GM21529 (cell line): ENCODE results near the gene ZMYM5.
"Not testable (repeated sequence)": the region's sequence is repeated elsewhere in the genome, so short reads cannot be mapped to it uniquely, and the experiment has no call there.

Source experiments
- ATAC-seq: cut with Tn5 transposase; IDR thresholded peaks from one replicate; pipeline ENCODE4 v1.9.1; 2021; ENCODE audit not compliant: unreplicated experiment

ZMYM5 gene

DNA sequence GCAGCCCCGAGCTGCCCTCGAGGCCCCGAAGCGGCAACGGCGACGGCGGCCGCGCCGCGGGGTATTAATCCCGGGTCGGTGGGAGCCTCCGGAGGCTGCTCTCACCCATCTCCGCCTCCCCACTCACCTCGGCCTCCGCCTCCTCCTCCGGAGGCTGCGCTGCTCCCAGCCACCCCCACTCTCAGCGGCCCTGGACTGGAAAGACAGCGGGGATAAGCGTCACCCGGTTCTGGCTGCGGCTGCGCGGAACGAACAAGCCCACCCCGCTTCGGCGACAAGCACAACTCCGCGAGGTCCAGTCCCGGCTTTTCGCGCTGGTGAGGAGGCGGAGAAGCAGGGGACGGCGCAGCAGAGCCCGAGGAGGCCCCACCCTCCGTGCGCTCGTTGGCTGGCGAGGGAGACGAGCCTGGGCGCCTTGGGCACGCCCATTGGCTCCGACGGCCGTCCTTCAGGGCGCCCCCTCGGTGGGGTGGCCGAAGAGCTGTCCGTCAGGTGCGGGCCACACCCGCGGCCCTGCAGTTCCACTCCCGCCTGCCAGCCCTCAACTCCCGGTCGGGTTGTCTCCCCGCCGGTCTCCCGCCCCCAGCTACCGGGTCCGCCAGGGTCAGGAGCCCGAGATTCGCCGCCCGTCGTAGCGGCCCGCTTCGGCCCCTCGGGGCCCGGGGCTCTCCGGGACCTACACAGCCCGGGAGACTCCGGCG, at the start of gene ZMYM5:
Gene ZMYM5, minus strand, starts transcription at position 327 of the 701 bp plus-strand sequence. CDS start 11,469 bp downstream, outside the sequence.
- peak; percentile 83 for ATAC-seq

DNA sequence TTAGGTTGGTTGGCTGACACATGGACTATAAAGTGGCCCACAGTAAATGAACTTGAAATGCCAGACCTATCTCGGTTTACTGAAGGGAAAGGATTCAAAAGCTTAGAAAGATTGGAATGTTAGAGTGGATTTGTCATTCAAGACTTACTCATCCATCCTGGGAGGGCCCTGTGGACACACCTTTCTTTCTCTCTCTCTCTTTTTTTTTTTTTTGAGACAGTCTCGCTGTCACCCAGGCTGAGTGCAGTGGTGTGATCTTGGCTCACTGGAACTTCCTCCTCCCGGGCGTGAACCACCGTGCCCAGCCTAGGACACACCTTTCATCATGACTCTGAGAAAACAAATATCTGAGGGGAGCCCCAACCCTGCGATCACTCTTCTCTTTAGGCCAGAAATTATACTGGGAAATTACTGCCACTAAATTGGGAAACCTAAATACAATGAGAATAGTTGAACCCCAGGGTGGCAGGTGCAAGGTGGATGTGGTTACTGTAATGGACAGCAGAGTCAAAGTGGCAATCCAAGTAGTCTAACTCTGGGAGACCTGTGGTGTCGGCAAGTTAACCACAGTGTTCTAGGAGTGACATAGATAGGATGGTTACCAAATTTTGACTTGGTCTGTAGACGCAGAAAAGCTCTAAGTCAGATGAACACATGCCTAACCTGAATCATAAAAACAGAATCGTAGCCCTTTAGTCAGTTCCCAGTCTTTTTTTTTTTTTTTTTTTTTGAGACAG, 47.1 kb upstream of the ZMYM5 start:
- no peak for ATAC-seq

DNA sequence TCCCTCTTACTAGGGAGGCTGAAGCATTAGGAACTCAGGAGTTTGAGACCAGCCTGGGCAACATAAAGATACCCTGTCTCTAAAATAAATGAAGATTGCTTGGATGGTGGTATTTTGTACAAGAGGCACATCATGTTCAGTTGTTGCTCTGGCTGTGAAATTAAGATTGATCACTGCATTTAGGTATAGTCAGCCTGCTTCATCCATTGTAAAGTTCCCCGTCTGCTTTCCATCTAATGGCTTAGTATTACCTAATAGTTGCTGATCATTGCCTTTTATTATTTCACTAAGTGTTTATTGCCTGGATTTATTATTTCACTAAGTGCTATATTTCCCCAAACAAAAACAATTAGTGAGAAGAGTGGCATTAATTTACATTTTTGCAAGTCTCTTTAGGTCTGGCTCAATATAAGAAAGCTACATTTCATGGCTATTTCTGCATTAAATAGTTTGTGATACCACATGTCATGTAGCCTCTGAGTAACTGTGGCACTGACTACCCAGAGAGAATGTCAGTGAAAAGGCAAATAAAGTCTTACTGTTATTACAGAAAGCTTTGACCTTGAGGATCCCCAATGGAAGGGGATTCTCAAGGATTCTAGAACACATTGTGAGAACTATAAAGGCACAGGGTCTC, 45.0 kb upstream of the ZMYM5 start:
- no peak for ATAC-seq

DNA sequence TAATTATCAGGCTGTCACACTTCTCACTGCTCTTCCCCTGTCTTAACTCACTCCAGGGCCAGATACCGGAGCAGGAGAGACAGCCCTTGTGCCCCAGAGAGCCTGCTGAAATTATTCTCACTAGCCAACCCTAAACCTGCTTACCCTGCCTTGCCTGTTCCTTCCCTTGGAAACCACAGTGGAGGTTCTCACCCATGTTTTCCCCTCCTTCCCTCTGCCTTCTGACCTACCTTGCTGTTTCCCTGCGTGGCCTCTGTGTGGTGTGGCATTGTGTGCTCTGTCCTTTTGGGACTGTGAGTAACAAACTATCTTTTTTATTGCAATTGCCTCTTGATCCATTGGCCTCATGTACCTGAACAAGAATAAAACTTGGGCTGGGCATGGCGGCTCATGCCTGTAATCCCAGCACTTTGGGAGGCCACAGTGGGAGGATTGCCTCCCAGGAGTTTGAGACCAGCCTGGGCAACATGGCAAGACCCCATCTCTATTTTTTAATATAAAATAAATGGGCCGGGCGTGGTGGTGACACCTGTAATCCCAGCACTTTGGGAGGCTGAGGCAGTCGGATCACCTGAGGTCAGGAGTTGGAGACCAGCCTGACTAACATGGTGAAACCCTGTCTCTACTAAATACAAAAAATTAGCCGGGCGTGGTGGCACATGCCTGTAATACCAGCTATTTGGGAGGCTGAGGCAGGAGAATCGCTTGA, 42.2 kb upstream of the ZMYM5 start:
- ATAC-seq: not testable (repeated sequence)

DNA sequence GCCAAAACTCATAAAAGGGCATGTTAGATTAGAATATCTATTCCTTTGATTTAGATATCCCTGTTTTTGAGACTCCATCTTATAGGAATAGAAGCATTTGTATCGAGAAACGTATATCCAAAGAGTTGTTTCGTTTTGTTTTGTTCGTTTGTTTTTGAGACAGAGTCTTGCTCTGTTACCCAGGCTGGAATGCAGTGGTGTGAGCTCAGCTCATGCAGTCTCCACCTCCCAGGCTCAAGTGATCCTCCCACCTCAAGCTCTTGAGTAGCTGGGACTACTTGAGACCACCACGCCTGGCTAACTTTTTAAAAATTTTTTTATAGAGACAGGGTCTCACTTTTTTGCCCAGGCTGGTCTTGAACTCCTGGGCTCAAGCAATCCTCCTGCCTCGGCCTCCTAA, 26.6 kb upstream of the ZMYM5 start:
- no peak for ATAC-seq

DNA sequence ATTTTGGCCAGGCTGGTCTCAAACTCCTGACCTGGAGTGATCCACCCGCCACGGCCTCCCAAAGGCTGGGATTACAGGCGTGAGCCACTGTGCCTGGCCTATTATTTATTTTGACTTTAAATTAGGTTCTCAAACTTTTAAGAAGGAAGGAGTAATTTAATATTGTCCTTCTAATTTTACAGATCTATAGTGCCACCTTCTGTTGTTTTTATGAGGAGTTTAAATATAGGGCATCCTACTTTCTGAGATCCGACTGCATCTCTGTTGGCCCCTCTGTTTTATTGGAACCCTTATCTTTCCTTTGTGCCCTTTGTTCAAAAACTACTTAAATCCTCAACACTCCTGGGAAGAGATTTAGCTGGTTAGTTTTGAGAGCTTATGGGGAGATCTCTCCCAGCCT, 25.4 kb upstream of the ZMYM5 start:
- ATAC-seq: no peak

DNA sequence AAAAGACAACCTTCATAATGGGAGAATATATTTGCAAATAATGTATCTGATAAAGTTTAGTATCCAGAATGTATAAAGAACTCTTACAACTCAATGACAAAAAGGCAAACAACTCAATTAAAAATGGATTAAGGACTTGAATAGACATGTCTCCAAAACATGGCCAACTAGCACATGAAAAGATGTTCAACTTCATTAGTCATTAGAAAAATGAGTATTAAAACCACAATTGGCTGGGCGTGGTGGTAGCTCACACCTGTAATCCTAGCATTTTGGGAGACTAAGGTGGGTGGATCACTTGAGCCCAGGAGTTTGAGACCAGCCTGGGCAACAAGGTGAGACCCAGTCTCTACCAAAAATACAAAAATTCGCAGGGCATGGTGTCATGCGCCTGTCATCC, 18.8 kb upstream of the ZMYM5 start:
- ATAC-seq: no peak

DNA sequence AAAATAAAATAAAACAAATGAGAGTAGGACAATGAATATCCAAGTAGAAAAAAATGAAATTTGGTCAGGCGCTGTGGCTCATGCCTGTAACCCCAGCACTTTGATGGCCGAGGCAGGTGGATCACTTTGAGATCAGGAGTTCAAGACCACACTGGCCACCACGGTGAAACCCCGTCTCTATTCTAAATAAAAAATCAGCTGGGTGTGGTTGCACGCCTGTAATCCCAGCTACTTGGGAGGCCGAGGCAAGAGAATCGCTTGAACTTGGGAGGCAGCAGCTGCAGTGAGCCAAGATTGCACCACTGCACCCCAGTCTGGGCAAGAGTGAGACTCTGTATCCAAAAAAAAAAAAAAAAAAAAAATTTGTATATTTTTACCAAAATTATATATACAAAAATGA, 18.2 kb upstream of the ZMYM5 start:
- ATAC-seq: no peak

DNA sequence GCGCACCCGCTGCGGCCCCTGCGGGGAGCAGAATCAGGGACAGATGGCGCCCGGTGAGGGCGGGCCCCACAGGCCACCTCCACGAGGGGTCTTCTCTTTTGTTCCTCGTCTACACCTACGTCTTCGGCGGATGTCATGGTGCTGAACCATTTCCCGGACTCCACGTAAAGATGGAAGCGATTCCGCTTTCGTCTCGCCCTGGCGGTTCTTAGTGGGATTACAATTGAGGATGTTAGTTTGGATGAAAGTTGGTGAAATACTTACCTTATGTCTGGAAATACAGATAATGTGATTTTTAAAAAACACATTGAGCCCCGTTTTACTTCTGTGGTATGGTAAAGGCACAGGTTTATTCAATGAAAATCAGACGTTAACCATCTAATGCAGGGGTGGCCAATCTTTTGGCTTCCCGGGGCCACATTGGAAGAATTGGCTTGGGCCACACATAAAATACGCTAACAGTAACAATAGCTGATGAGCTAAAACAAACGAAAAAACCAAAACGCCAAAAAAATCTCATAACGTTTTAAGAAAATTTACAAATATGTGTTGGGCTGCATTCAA, 1.4 kb upstream of the ZMYM5 start:
- ATAC-seq: peak; percentile 3

DNA sequence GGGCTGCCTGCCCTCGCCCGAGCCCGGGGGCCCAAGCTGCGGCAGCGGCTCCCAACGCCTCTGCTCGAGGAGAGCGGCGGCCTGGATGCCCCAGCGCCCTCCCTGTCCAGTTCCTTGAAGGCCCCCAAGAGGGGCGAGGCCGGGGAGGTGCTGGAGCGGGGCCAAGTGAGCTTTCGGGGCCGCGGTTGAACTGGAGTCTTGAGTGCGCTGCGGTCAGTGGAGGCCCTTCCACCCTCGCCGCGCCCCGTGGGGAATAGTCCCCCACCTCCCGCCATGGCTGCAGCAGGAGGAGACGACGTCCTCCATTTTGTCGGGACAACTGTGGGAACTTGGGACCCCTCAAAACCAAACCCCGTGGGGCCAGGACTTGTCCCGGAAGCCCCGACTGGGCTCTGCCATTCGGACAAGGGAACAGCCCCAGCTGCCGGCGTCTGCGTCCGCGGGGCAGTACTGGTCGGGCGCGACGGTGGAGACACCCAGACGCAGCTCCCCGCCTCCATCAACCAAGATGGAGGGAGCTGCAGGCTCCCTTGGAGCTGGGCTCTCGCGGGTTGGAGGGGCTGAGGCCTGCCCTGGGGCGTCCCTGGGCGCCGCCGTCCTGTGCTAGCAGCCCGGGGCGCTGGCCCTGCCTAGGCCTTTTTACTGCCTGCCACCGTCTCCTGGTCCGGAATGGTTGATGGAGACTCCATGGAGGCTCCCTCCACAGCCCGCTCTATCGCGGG, 736 bp upstream of the ZMYM5 start:
- ATAC-seq: peak; percentile 28

DNA sequence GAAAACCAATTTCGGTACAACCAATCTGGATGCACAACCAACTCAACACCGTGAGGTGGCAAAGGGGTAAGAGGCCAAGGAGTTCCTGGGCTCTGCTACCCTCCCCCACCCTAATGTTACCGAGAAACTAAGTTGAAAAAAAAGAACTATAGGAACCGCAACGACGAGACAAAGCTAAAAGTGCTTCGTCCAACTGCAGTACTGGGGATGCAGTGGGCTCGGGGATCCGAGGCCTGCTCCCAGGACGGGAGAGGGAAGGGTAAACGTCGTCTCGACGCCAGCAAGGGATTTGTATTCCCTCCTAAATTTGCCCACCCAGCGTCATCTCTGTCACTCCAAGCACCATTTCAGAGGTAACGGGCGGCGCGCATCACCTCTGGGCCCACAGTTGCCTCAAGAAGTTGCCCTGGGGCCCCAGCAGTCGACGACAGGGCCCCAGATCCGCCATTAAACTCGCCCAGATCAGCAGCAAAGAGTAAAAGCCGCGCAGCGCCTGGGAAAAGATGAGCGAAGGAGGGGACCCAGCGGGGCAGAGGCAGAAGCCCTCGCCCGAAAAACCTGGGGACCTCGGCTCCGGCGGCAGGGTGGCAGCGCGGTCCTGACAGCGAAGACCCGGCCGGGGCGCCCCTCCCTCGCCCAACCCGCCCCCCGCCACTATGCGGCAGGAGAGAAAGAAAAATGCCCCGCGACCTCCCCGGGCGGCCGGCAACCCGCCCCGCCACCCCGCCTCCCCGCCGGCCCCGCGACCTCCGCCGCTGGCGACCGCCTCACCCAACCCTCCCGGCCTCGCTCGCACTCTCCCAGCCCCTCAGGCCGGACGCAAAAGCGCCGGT, 752 bp downstream of the ZMYM5 start:
- no peak for ATAC-seq

DNA sequence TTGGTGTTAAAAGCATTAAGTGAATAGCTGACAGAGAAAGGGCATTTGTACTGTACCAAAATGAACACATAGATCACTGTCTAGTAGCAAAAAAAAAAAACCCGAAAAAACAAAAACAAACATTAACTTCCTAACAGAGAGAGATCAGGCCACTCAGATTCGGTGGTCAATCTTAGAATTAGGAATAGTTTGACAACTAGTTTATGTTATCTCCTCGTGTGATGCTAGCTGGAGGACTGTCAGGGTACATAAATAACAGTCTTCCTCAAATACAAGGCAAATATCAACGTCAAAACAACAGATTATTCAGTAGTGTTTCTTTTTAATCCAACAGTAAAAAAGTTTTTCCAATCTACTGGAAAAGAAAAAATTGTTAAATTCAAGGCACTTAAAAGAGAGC, 1.7 kb downstream of the ZMYM5 start:
- ATAC-seq: no peak

DNA sequence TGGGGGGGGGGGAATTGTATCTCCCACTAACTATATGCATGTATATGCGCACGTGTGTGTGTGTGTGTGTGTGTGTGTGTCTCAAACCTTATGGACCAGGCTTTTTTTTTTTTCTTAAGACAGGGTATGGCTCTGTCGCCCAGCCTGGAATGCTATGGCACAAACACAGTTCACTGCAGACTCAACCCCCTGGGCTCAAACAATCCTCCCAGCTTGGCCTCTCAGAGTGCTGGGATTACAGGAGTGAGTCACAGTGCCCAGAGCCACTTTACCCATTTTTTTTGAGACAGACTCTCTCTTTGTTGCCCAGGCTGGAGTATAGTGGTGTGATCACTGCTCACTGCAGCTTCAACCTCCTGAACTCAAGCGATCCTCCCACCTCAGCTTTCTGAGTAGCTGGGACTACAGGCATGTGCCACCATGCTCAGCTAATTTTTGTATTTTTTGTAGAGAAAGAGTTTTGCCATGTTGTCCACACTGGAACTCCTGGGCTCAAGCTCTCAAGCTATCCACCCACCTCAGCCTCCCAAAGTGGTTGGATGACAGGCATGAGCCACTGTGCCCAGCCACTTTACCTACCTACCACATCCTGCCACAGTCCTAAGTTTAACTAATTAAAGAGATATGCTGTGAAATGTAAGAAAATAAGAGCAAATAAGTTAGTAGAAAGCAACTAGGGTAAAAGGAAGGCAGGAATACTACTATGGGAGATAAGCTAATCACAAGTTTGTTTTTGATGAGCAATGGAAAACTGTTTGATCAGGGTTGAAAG, 2.4 kb downstream of the ZMYM5 start:
- no peak for ATAC-seq

DNA sequence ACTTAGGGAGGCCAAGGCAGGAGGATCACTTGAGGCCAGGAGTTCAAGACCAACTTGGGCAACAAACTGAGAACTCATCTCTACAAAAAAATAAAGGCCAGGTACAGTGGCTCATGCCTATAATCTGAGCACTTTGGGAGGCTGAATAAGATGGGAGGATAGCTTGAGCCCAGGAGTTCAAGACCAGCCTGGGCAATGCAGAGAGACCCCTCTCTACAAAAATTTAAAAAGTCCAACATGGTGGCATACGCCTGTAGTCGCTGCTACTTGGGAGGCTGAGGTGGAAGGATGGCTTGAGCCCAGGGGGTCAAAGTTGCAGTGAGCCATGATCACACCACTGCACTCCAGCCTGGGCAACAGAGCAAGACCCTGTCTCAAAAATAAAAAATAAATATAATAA, 5.8 kb downstream of the ZMYM5 start:
- ATAC-seq: not testable (repeated sequence)

DNA sequence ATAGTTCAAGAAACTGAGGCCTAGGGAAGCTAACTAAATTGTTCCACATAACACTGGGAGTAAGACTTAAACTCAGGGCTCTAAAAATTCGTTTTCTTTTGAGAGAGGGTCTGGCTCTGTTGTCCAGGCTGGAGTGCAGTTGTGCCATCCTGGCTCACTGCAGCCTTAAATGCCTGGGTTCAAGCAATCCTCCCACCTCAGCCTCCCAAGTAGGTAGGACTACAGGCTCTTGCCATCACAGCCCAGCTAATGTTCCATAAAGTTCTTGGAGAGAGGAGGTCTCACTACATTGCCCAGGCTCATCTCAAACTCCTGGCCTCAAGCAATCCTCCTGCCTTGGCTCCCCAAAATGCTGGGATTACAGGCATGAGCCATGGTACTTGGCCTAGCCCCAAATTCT, 10.7 kb downstream of the ZMYM5 start:
- no peak for ATAC-seq

DNA sequence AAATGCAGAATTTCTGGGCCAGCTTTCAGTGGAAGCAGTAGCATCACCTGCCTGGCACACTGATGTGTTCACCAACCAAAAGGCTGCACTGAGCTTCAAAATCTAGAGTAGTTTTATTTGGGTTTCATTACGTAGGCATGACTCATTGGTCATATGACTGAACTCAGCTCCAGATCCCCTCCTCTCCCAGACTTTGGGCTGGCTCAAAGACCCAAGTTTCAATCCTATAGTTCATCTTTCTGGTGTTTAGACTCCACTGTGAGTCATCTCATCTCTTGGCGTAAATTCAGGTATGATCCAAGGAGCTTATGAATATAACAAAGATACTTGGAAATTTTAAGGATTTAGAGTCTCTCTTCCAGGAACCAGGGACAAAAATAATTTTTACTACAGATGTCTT, 17.7 kb downstream of the ZMYM5 start:
- no peak for ATAC-seq

DNA sequence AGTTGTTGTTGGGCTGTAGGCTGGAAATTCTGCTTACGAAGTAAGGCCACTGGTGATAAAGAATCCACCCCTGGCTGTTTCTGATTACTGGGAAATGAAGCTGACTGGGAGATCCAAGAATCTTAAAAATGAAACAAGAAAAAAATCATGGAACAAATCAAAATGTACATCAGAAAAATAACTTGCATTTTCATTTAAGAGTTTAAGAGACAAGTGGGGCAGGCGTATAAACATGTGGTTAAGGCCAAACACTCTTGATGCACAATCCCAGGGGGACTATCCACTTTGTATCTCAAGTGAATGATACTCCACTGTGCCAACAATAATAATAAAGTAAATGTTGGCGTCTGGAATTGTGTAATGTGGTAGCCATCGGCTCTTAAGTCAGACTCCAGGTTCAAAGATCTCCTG, 24.6 kb downstream of the ZMYM5 start:
- no peak for ATAC-seq

DNA sequence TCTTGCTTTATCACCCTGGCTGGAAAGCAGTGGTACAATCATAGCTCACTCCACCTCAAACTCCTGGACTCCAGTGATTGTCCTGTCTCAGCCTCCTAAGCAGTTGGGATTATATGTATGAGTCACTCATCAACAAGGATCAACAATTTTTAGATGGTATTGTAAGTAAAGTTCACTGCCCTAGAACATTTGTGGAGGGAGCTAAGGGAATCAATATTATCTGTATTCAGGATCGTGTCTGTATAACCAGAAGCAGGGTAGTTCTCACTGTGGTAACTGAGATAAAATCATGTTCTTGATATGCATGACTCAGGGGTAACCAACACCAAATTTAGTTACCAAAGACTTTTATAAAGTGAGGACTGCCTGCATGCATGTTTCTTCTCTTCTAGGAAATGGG, 27.0 kb downstream of the ZMYM5 start:
- ATAC-seq: no peak

DNA sequence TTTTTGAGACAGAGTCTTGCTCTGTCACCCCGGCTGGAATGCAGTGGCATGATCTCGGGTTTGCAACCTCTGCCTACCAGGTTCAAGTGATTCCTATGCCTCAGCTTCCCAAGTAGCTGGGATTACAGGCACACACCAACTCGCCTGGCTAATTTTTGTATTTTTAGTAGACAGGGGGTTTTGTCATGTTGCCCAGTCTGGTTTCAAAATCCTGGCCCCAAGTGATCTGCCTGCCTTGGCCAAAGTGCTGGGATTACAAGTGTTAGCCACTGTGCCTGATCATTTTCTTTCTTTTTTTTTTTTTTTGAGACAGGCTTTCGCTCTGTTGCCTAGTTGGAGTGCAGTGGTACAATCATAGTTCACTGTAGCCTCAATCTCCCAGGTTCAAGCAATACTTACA, 28.7 kb downstream of the ZMYM5 start:
- no peak for ATAC-seq
